Stimulated activated CD8-positive, alpha-beta memory T cell treated with anti-CD3 and anti-CD28 coated beads, Interleukin-4, amount 100 ng/mL, for 1 hour (primary cell): ENCODE results near the gene MGLL.

ENCODE experiments used
- DNase-seq, 2 donors: peaks; one replicate each; pipeline ENCODE4 v3.0.0-alpha.2; 2020; ENCODE audit warnings: low read depth in 2 of 2, low spot score in 1 of 2

The MGLL gene

DNA sequence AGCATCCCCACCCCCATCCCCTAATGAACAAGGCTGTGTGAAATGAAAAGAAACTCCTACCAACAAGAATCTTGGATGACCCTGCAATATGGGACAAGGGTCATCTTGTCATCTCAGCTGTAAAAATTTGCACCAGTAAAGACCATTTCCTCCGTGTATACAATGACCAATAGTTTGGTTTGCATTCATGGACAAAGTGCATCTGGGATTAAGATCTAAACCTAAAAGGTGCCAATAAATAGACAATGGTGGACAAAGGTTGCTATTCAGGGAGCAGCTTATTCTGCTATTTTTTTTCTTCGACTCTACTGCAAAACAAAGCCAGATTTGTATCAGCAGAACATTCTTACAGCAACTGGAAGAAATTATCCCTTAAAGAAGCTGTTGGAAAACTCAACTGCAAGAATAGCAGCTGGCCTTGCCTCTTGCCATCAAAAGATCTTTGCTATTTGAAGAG, 8.0 kb downstream of the MGLL start:
- no peak for DNase-seq

GRCh38 chr3:127812151-127812550, 10.2 kb downstream of the MGLL start:
- no peak for DNase-seq

GRCh38 chr3:127811717-127812116, 10.6 kb downstream of the MGLL start:
- DNase-seq = no peak

- no peak for DNase-seq
Observed at GRCh38 chr3:127809611-127810010, 12.7 kb downstream of the MGLL start.

- DNase-seq = no peak
Observed at GRCh38 chr3:127809211-127809610, 13.1 kb downstream of the MGLL start.

- DNase-seq = no peak
Observed at GRCh38 chr3:127808197-127808596, 14.1 kb downstream of the MGLL start.

- no peak for DNase-seq
Observed at GRCh38 chr3:127805026-127805753, 17.1 kb downstream of the MGLL start.

- no peak for DNase-seq
Observed at GRCh38 chr3:127804141-127804540, 18.2 kb downstream of the MGLL start.

DNA sequence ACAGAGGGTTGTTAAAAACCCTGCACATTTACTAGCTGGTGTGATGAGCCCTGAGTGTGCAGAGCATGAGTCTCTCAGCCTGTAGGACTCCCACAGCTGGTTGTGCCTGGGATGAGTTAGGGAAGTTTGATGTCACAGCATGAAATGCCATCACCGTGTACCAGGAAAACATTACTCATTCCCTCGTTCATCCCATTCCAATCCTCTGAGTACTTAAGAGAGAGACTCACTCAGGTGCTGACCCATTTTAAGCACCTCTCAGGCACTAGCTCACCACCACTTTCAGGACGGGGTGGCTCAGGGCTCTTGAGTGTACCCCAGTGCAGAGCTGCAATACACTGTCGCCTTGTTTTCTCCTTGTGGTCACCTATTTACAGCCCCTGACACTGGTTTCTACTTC, 18.7 kb downstream of the MGLL start:
- DNase-seq = no peak

DNA sequence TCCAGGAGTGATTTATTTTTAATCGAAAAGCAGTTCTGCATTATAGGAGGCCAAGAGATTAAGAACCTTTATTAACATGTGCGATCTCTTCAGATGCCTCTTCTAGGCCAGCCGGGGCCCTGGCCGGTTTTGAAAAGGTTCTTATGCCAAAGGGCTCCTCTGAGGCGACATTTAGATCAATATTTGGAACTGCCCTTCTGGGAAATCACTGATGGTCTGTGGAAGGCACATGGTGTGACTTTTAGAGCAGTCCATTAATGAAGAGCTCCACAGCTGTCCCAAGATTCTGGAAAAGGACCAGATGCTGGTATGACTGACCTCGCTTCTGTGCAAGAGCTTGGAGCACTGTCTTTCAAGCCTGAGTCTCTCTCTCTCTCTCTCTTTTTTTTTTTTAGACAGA, 19.7 kb downstream of the MGLL start:
- DNase-seq = no peak

- DNase-seq = no peak
Observed at GRCh38 chr3:127801731-127802313, 20.5 kb downstream of the MGLL start.

GRCh38 chr3:127800508-127800907, 21.8 kb downstream of the MGLL start:
- no peak for DNase-seq

DNA sequence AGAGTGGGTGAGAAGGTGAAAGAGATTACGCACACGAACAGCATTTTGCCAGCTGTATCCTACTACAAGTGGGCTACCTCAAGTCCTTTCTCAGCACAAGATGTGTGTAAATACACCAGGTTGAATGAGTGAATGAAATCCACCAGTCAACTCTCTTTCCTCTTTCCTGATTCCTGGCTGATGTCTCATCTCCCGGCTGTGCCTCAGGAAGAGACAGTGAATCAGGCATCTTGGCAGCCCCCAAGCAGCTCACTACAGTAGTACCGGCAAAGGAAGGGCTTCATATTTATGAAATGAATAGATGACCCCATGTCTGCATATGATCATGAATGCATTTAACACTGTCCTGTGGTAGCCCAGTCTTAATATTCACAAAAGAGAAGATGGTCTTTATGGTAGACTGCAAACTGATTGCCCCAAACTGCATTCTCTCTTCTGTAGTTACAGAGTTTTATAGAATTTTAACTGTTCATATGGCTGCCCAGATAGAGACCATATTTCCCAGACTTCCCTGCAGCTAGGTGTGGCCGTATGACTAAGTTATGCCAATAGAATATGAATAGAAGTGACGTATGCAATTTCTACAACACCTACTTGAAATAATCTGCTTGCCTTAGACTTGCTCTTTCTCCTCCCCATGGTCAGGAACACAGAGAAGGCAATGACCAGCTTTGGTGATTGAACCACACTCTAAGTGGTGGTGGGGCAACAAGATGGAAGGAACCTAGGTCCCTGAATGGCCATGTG, 22.7 kb downstream of the MGLL start:
- no peak for DNase-seq

DNA sequence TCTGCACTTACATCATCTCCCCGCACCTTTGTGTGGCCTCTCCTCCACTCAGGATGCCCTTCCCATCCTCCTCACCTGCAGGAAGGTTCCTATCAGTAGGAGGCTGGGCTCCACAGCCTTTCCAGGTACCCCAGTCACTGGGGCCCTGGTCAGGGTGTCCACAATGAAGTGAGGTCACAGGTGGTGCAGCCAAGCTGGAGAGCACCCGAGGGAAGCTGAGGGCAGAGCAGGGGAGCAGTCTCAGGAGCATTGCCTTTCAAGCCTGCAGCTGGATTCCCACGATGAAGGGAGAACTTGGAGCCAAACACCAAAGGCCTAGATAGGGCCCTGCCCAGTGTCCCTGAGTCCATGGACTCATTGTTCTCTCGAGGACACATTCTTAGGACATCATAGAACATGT, 23.6 kb downstream of the MGLL start:
- DNase-seq = no peak

- DNase-seq = no peak
Observed at GRCh38 chr3:127796831-127797150, 25.5 kb downstream of the MGLL start.

DNA sequence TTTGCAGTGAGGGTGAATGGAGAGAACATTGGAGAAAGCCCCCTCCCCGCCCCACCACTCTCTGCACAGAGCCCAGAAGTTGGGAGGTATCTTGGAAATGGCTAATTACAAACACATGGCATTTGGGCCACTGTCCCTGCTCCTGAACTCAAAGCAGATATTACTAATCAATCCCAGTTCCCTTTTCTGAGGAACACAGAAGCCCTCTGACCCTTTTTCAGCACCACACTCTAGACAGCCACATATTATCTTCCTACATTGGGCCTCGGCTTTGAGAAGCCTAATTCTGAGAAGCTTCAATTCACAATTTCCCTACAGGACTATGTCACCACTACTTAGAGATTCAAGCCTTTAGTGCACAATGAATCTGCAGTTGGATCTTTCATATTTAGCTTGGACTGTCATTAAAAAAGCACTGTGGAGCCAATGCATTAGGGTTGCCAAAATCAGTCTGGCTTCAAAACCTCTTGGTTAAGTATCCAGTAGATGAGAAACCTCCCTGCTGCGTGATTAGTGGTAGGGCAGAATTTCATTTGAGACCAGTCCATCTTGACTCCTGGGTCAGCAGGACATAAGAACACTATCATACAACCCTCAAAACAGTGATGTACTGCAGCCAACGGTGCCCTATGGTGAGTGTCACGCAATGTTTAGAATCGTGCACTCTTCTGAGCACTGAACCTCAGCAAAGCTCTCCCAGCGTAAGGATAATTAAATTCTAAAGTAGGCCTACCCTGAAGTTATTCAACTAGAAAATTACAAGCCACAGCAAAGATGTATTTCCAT, 26.1 kb downstream of the MGLL start:
- no peak for DNase-seq

DNA sequence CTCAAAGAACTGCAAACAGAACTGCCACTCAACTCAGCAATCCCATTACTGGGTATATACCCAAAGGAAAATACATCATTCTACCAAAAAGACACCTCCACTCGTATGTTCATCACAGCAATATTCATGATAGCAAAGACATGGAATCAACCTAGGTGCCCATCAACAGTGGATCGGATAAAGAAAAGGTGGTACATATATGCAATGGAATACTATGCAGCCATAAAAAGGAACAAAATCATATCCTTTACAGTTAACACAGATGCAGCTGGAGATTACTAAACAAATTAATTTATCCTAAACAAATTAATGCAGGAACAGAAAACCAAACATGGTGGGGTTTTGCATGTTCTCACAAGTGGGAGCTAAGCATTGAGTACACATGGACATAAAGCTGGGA, 27.3 kb downstream of the MGLL start:
- no peak for DNase-seq

- no peak for DNase-seq
Observed at GRCh38 chr3:127794402-127794801, 27.9 kb downstream of the MGLL start.

DNA sequence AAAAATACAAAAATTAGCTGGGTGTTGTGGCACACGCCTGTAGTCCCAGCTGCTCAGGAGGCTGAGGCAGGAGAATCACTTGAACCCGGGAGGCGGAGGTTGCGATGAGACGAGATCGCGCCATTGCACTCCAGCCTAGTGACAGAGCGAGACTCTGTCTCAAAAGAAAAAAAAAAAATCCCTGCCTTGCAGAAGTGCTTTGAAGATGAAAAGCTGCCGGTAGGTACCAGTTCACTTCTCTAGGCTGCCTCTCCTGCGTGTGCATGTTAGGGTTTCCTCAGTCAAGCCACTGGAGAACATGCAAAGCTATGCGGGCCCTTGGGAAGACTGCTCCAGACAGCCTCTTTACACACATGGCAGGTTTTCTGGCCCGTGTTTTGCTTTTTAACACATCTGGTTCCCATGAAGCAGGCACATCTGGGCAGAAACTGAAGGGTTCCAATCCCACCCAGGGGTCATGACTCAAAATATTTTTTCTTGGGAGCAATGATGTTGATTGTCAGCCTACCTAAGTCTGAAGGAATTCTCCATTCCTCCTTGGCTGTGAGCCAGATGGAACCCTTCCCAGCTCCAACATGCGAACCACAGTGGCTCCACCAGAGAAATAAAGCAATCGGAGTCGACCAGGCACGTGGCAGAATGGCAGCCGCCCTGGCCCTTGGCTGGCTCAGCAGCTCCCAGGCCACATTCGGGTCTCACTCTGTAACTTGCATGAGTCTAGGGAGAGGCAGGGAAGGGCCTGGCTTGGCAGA, 29.6 kb downstream of the MGLL start:
- DNase-seq = no peak

- no peak for DNase-seq
Observed at GRCh38 chr3:127791221-127791913, 30.9 kb downstream of the MGLL start.

DNA sequence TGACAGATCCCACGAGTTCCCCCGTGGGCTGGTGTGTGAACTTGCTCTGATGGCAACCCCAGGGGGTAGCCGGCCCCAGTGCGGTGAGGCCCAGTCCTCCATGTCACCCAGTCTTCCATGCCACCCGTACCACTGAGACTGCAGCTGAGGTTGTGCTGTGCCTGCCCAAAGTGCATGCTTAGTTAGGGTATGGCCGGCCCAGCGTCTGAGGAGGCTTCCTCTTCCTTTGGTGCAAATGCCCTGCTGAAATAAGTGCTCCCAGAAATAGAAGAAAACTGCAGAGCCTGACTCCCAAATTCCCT, 31.5 kb downstream of the MGLL start:
- no peak for DNase-seq
